Lung (tissue), 12 donors: ENCODE data around the gene TXNRD3. TPM values are rescaled to one million over a fixed set of nuclear protein-coding genes. Genes with fewer than 3 reads are reported as not detected.

ENCODE experiments used
- ATAC-seq: fragments of 200-7000 bp; cut with Tn5 transposase; one replicate; pipeline ENCODE4 v1.9.1; 2020; ENCODE audit warnings: moderate number of reproducible peaks; ENCODE audit not compliant: insufficient read depth, low FRiP score
- DNase-seq, 3 donors: peaks; one replicate each; pipeline ENCODE4 v3.0.0-alpha.2; 2013 to 2017
- H3K27ac ChIP-seq, 2 donors: one replicate each; pipeline ENCODE4 v1.5.1; 2013; ENCODE audit warnings: mild to moderate bottlenecking in 2 of 2, moderate library complexity in 2 of 2, control low read depth in 1 of 2, inconsistent platforms in 1 of 2, low read depth in 1 of 2, low read length in 1 of 2
- H3K27me3 ChIP-seq, 3 donors: one replicate each; pipeline ENCODE4 v1.5.1; 2013; ENCODE audit warnings: low read length in 2 of 3; ENCODE audit not compliant: control insufficient read depth in 3 of 3, insufficient read depth in 3 of 3
- H3K36me3 ChIP-seq, 4 donors: one replicate each; pipeline ENCODE4 v1.5.1; 2013; ENCODE audit warnings: low read length in 4 of 4, mild to moderate bottlenecking in 1 of 4, moderate library complexity in 1 of 4; ENCODE audit not compliant: control insufficient read depth in 4 of 4, insufficient read depth in 4 of 4
- H3K4me1 ChIP-seq, 5 donors: one replicate each; pipeline ENCODE4 v1.5.1; 2013; ENCODE audit warnings: low read length in 5 of 5, mild to moderate bottlenecking in 2 of 5, moderate library complexity in 1 of 5; ENCODE audit not compliant: control insufficient read depth in 5 of 5, insufficient read depth in 5 of 5
- H3K4me3 ChIP-seq: one replicate; pipeline ENCODE4 v1.5.1; 2013; ENCODE audit warnings: mild to moderate bottlenecking, control low read depth, moderate library complexity
- H3K9ac ChIP-seq, 2 donors: one replicate each; pipeline ENCODE4 v1.5.1; 2013; ENCODE audit warnings: low read length in 2 of 2, control low read depth in 1 of 2; ENCODE audit not compliant: insufficient read depth in 1 of 2
- H3K9me3 ChIP-seq, 4 donors: one replicate each; pipeline ENCODE4 v1.5.1; 2013; ENCODE audit warnings: low read length in 3 of 4, mild to moderate bottlenecking in 1 of 4, moderate library complexity in 1 of 4; ENCODE audit not compliant: control insufficient read depth in 4 of 4, insufficient read depth in 3 of 4
- WGBS, 2 donors: extraction: QIAGEN DNeasy Blood & Tissue Kit; methylation state at CpG; one replicate each; pipeline ENCODE4 v1.1.7; 2013; 5-methylcytosine and 5-hydroxymethylcytosine counted together
- polyA plus RNA-seq, 2 donors: library from polyadenylated mRNA; stranded (reverse); fragments of 200-250 nt; gene quantifications; one replicate each; pipeline ENCODE4 v1.2.1, GENCODE V29; 2013
- total RNA-seq, 2 donors: library from RNA; depleted of rRNA in 1 of 2; stranded (reverse); fragments of >200 nt in 1 of 2; gene quantifications; one replicate each; pipeline ENCODE4 v1.2.1, GENCODE V29; 2014 to 2021
- TF ChIP-seq, protein P1 (sequence below): IDR thresholded peaks from 2 replicates; pipeline ENCODE4 v1.5.1; 2012; ENCODE audit warnings: mild to moderate bottlenecking; ENCODE audit errors: control extremely low read depth, extremely low read depth
- donor health status: control.
- donor health status: control.
- donor health status: Bipolar disorder and iron deficiency.
- donor health status: healthy.
- donor health status: DM: yes; HTN: yes; CAD: no.

The TXNRD3 gene
- total and polyA plus RNA-seq, 4 donors = 6.3 to 17.0 (median 10.4) TPM

DNA sequence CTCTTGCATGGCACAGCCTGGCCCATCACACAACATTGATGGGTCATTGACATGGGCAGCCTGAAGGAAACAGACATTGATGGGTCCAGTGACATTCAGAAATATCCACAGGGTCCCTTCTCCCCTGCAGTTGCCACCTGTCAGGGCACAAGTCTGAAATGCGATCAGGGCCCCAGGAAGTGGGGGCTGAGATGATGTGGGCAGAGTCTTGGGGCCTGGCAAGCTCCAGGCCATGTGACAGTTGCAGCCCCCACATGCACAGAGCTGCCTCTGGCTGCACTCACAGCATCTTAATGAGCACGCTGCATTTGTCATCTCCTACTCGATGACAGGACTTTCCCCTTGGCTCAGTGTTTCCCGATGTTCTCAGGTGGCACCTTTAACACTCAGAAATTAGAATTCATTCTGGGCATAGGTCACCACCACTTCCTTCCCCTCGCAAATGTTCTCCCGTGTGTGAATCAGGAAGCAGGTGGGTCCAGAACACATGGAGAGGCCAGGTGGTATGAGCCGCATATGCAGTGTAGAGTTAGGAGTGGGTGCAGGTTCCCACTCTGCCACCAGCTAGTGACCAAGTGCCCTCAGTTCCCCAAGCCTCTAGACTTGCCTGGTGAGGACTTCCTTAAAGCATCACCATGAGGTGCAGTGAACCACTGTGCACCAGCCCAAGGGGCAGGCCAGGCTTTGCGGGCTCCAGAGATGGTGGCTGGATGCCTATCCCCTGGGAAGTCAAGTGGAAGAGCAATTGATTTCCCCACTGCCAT is 1.6 kb upstream of the TXNRD3 start:
- WGBS, 2 donors = 59 to 73% methylated on average over 8 of the region's 8 CpGs
- H3K4me3 ChIP-seq = no peak overlapping the region
- H3K36me3 ChIP-seq = no peaks in the 10 kb centered on the region
- H3K27me3 ChIP-seq = peaks cover 0 to 15% (median 0%) of the 10 kb centered on the region in 3 donors
- DNase-seq (no peak), ATAC-seq (no peak)
- peaks cover 0 to 1% (median 0%) of the 10 kb centered on the region in 4 donors for H3K9me3 ChIP-seq
- no peak overlapping the region for H3K9ac ChIP-seq
- peaks cover 0 to 9% (median 0%) of the 10 kb centered on the region in 5 donors for H3K4me1 ChIP-seq
- H3K27ac ChIP-seq = no peak overlapping the region
- TF ChIP-seq, protein P1, sequence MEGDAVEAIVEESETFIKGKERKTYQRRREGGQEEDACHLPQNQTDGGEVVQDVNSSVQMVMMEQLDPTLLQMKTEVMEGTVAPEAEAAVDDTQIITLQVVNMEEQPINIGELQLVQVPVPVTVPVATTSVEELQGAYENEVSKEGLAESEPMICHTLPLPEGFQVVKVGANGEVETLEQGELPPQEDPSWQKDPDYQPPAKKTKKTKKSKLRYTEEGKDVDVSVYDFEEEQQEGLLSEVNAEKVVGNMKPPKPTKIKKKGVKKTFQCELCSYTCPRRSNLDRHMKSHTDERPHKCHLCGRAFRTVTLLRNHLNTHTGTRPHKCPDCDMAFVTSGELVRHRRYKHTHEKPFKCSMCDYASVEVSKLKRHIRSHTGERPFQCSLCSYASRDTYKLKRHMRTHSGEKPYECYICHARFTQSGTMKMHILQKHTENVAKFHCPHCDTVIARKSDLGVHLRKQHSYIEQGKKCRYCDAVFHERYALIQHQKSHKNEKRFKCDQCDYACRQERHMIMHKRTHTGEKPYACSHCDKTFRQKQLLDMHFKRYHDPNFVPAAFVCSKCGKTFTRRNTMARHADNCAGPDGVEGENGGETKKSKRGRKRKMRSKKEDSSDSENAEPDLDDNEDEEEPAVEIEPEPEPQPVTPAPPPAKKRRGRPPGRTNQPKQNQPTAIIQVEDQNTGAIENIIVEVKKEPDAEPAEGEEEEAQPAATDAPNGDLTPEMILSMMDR = no peak

DNA sequence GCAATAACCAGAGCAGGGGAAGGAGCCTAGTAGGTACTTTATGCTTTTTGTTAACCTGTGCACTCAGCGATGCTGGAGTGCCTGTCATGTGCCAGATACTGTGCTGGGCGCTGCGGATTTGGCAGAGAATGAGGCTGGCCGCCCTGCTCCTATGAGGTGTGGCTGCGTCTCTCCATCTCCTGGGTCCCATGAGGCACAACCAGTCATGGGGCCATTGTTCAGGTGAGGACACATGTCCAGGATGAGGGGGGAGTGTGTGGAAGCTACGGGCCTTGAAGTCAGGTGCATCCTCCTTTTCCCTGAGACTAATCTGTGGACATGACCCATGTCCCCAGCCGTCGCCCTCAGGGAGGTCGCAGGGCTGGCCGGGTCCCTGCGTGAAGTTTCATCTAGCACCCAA is 963 bp upstream of the TXNRD3 start:
- TF ChIP-seq, protein P1 = no peak
- 94 to 95% methylated on average over 11 of the region's 11 CpGs for WGBS, 2 donors
- Histone ChIP-seq H3K9ac (no peak overlapping the region), H3K9me3 (peaks cover 0 to 1% (median 0%) of the 10 kb centered on the region in 4 donors), H3K4me3 (no peak overlapping the region), H3K4me1 (peaks cover 0 to 9% (median 0%) of the 10 kb centered on the region in 5 donors), H3K27ac (no peak overlapping the region), H3K27me3 (peaks cover 0 to 11% (median 0%) of the 10 kb centered on the region in 3 donors), H3K36me3 (no peaks in the 10 kb centered on the region)
- ATAC-seq = no peak
- DNase-seq = no peak

DNA sequence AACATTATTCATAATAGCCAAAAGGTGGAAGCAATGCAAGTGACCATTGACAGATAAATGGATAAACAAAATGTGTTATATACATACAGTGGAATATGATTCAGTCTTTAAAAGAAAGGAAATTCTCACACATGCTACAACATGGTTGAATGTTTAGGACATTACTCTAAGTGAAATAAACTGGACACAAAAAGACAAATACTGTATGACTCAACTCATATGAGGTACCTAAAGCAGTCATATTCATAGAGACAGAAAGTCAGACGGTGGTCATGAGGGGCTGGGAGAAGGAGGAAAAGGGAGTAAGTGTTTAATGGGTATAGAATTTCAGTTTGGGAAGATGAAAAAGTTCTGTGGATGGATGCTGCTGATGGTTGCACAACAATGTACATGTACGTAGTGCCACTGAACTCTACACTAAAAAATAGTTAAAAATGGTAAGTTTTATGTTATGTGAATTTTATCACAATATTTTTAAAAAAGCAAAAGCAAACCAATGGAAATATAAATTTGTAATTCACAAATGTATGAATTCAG is 5.3 kb downstream of the TXNRD3 start:
- peaks cover 0 to 16% (median 3%) of the 10 kb centered on the region in 5 donors for H3K4me1 ChIP-seq
- TF ChIP-seq, protein P1 = no peak
- no peaks in the 10 kb centered on the region for H3K9me3 ChIP-seq
- ATAC-seq (no peak), DNase-seq (no peak)
- no peak overlapping the region for H3K27ac ChIP-seq
- no peaks in the 10 kb centered on the region for H3K27me3 ChIP-seq
- H3K4me3 ChIP-seq = no peak overlapping the region
- H3K36me3 ChIP-seq = peaks cover 0 to under 1% (median 0%) of the 10 kb centered on the region in 4 donors
- 80 to 82% methylated on average over 2 of the region's 2 CpGs for WGBS, 2 donors
- no peak overlapping the region for H3K9ac ChIP-seq
